H4 (cell line): ENCODE measurements around the gene GNAI2. TPM values are rescaled to one million over a fixed set of nuclear protein-coding genes. Genes with fewer than 3 reads are reported as not detected.
"Not testable (repeated sequence)": the region's sequence is repeated elsewhere in the genome, so short reads cannot be mapped to it uniquely, and the experiment has no call there.

Experiments
- DNase-seq: peaks from one replicate; pipeline ENCODE4 v3.0.0-alpha.2; 2015; ENCODE audit warnings: low spot score
- total RNA-seq: library from RNA; depleted of rRNA; stranded (reverse); fragments of >200 nt; shearing (Covaris generic); gene quantifications from 2 replicates; pipeline ENCODE4 v1.2.3, GENCODE V29; 2014

Gene GNAI2
- total RNA-seq, 1 experiment from 2014 or later = 127 TPM

DNA sequence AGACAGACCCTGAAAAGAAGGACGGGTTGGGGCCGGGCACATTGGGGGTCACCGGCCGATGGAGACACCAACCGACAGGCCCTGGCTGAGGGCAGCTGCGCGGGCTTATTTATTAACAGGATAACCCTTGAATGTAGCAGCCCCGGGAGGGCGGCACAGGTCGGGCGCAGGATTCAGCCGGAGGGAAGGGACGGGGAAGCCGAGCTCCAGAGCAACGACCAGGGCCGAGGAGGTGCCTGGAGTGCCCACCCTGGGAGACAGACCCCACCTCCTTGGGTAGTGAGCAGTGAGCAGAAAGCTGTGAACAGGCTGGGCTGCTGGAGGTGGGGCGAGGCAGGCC lies 40.7 kb downstream of the GNAI2 start:
- no peak for DNase-seq

- DNase-seq = no peak
Measured at GRCh38 chr3:50278123-50278879, 42.3 kb downstream of the GNAI2 start.

DNA sequence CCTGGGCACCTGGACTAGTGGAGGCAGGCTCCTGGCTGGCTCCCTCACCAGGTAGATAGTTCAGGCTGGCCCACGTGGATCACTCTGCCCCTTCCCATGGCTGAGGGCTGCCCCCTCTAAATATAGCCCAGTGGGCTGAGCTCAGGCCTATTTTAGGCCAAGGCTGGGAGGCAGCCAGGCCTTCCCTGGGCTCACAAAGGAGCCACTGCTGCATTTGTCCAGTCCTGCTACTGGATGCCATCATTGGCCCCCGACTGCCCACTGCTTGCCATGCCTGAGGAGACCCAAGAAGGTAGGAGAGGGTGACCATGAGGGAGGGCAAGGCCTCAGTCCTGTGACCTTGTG lies 42.8 kb downstream of the GNAI2 start, which contains the start of gene LSMEM2:
Gene LSMEM2, plus strand, starts transcription at position 208 of the 345 bp plus-strand sequence. Its CDS starts 27 bp downstream, at position 235.
- no peak for DNase-seq

- no peak for DNase-seq
Measured at GRCh38 chr3:50279255-50280016, 43.4 kb downstream of the GNAI2 start.

- DNase-seq = not testable (repeated sequence)
Measured at GRCh38 chr3:50284121-50284520, 48.1 kb downstream of the GNAI2 start.

DNA sequence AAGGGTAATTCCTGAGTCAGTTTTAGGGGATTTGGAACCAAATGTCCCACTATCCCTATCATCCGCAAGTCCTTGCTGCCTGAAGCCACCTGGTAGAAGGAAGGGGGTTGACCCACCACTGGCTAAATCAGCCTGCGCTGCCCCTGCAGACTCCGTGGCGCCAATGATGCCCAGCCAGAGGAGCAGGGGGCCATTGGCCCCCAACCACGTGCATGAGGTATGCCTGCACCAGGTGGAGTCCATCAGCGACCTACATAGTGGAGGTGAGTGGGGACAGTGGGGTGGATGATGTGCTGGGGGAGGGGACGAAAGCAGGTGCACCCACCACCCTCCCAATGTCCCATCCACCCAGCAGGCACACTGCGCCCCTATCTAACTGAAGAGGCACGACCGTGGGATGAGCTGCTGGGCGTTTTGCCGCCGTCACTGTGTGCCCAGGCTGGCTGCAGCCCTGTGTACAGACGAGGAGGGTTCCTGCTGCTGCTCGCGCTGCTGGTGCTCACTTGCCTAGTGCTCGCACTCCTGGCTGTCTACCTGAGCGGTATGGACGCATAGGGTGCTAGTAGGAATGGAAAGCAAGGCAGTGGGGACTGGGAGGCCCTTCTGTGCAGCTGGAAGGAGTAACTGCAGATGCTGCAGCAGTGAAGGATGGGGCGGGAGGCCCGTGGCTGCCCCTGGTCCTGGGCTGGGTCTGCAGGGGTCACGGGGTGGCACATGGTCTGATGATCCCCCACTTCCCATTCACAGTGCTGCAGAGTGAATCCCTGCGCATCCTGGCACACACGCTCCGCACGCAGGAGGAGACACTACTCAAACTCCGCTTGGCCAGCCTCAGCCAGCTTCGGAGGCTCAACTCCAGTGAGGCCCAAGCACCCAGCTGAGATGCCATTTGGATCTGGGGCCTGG lies 50.6 kb downstream of the GNAI2 start:
- no peak for DNase-seq

DNA sequence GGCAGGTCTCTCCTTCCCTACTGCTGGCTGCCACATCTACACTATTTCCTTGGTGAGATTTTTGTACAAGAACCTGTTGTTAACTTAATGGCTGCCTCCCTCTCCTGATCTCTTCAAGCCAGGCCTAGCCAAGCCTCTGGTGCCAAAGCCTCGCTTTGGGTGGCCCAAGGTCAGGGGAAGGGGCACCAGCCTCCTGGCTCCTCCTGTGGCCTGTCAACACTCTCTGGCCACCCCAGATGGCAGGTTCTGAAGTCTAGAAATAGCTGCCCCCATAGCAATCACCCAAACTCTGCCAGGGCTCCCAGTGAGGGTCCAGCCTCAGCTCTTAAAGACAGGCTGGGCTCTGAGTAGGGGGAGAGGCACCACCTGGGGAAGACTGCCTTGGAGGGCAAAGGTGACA lies 51.3 kb downstream of the GNAI2 start:
- no peak for DNase-seq

GRCh38 chr3:50288387-50289007 lies 52.5 kb downstream of the GNAI2 start:
- no peak for DNase-seq

GRCh38 chr3:50289130-50289529 lies 53.1 kb downstream of the GNAI2 start:
- DNase-seq = no peak

- DNase-seq = no peak
Measured at GRCh38 chr3:50290161-50290641, 54.2 kb downstream of the GNAI2 start.

DNA sequence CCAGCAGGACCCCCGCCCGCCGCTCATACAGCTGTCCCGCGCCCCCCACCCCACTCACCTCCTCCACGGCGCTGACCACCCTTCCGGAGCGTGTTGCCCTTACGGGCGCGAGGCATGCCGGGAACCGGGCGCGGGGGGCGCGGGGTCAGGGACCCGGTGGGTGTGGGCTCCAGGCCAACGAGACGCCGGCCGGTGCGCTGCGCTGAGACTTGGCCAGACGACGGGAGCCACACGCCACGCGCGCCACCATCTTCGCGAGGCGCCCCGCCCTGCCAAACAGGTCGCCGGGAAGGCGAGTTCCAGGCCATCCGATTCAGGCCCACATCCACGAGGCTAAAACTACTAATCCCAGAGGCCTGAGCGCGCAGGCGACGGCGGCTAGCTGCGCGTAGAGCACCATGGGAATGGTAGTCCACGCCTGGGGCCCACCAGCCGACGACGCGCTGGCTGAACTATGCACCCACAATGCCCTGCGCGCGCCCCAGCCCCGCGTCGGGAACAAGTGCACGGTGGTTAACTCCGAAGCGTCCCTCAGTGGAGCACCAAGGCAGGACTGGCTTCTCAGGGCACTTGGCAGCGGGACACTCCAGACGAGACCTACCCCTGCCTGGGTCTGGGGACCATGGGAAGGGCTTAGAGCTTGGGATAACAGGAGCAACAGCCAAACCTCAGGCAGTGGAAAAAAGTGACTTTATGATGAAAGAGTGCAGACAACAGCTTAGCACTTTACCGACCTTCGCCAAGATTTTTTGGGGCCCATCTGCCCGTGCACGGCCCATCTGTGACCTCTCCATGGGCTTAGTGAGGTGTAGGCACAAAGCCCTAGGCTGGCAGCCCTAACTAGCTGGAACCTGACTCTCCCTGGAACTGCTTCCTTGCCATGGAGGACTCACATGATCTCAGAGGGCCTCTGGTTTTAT lies 56.4 kb downstream of the GNAI2 start, which contains the start of gene IFRD2:
Gene IFRD2, minus strand, starts transcription at position 271 of the 920 bp plus-strand sequence. Its CDS starts 155 bp downstream, at position 116.
- peak; percentile 94 for DNase-seq

- DNase-seq = no peak
Measured at GRCh38 chr3:50293079-50293801, 57.2 kb downstream of the GNAI2 start.

- DNase-seq = no peak
Measured at GRCh38 chr3:50294089-50294488, 58.1 kb downstream of the GNAI2 start.

GRCh38 chr3:50294492-50295403 lies 58.7 kb downstream of the GNAI2 start:
- DNase-seq = no peak

- no peak for DNase-seq
Measured at GRCh38 chr3:50295553-50296431, 59.8 kb downstream of the GNAI2 start.

DNA sequence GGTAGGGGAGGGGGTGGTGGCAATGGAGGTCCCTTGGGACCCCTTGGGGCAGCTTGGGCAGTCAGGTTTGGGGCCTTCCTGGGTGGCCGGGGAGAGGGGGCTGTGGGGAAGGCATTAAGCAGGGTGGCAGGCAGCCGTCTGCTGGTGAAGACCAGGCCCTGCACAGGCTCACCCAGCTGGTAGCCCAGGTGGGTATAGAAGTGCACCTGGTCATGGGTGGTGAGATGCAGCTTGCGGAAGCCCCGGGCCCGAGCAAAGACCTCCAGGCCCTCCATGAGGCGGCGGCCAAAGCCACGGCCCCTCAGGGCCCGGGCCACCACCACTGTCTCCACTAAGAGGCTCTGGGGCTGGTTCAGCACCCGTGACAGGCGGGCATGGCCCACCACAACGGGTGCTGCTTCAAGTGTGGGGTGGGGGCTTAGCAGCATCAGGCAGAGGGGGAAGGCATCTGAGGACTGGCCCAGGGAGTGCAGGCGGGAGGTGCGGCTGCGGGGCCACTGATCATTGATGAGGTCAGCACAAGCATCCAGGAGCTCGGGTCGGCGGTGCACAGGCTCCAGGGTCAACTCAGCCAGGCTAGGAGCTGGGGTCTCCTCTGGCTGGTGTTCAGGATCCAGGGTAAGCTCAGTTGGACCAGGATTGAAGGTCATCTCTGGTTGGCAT lies 60.8 kb downstream of the GNAI2 start:
- DNase-seq = no peak

DNA sequence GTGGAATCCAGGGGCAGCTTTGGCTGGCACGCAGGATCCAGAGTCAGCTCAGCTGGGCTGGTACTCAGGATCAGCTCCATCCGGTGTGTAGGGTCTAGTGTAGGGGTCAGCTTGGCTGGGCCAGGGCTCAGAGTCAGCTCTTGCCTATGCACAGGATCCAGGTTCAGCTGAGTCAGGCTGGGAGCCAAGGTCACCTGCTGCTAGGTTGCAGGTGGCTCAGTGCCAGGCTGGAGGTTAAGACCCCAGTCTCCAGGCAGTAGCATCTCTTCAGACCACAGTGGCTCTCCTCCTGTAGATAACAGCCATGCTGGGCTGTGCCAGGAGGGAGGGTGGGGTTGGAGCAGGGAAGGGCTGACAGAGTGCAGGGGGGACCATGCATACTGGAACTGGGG lies 61.4 kb downstream of the GNAI2 start:
- no peak for DNase-seq
